Lower leg skin (tissue), 4 donors: ENCODE results near the gene DRC3. TPM values are rescaled to one million over a fixed set of nuclear protein-coding genes. Genes with fewer than 3 reads are reported as not detected.
"Not testable (repeated sequence)": the region's sequence is repeated elsewhere in the genome, so short reads cannot be mapped to it uniquely, and the experiment has no call there.

Source experiments
- DNase-seq, 2 donors: peaks; one replicate each; pipeline ENCODE4 v3.0.0-alpha.2; 2019; ENCODE audit warnings: low spot score in 2 of 2
- H3K4me3 ChIP-seq: fragments of 200-600 bp; sonication (generic); 2 replicates; pipeline ENCODE4 v1.5.1; 2017; ENCODE audit warnings: mild to moderate bottlenecking, low read depth; ENCODE audit not compliant: poor library complexity, severe bottlenecking
- CTCF ChIP-seq, 3 donors: fragments of 450-650 bp; IDR thresholded peaks; one replicate each; pipeline ENCODE4 v1.5.1; 2016; ENCODE audit warnings: antibody characterized with exemption in 3 of 3, mild to moderate bottlenecking in 3 of 3, moderate library complexity in 2 of 3
- POLR2A ChIP-seq, 2 donors: fragments of 450-650 bp; IDR thresholded peaks; one replicate each; pipeline ENCODE4 v1.6.1; 2016 to 2017; ENCODE audit warnings: antibody characterized with exemption in 2 of 2, mild to moderate bottlenecking in 1 of 2, moderate library complexity in 1 of 2
- WGBS, 2 donors: methylation state at CpG; one replicate each; pipeline ENCODE4 v1.1.5; 2018; 5-methylcytosine and 5-hydroxymethylcytosine counted together
- intact Hi-C: fragments of 100-400 bp; cut with DNase I; formaldehyde crosslinking; loops from one replicate; pipeline ENCODE4 v1.15.0; 2023; ENCODE audit warnings: low total_unique reads
- total RNA-seq, 4 donors: library from RNA; depleted of rRNA; stranded (reverse); fragments of >200 nt; gene quantifications; one replicate each; pipeline ENCODE4 v1.1.0, GENCODE V29; 2016

Gene DRC3
- total RNA-seq, 4 donors from 2014 or later: 0.93 to 6.4 (median 4.0) TPM

- DNase-seq: no peak
- intact Hi-C loops: no loop called here
- TF ChIP-seq POLR2A (IDR thresholded peaks at IDR 0.05) (no peak), CTCF (IDR thresholded peaks at IDR 0.05) (no peak)
- WGBS, 2 donors: 88 to 89% methylated on average over 1 of the region's 1 CpG
- no peak overlapping the region for H3K4me3 ChIP-seq
Measured at GRCh38 chr17:17950806-17951205, 21.9 kb upstream of the DRC3 start.

- intact Hi-C loops: no loop called here
- no peak for DNase-seq
- 55 to 57% methylated on average over 5 of the region's 5 CpGs for WGBS, 2 donors
- TF ChIP-seq CTCF (IDR thresholded peaks at IDR 0.05) (no peak), POLR2A (IDR thresholded peaks at IDR 0.05) (no peak)
- H3K4me3 ChIP-seq: no peak overlapping the region
Measured at GRCh38 chr17:17951524-17951923, 21.1 kb upstream of the DRC3 start.

- DNase-seq: no peak
- intact Hi-C loops: no loop called here
- WGBS, 2 donors: 87 to 96% methylated on average over 3 of the region's 3 CpGs
Measured at GRCh38 chr17:17952691-17953090, 20.0 kb upstream of the DRC3 start.

GRCh38 chr17:17954079-17954478 is 18.6 kb upstream of the DRC3 start:
- TF ChIP-seq CTCF (IDR thresholded peaks at IDR 0.05): no peak
- no peak for TF ChIP-seq POLR2A (IDR thresholded peaks at IDR 0.05)
- no peak for DNase-seq
- no peak overlapping the region for H3K4me3 ChIP-seq
- intact Hi-C loops: no loop called here
- 95 to 97% methylated on average over 3 of the region's 3 CpGs for WGBS, 2 donors

More at GRCh38 chr17:17952691-17953090, 20.0 kb upstream of the DRC3 start:
- no peak overlapping the region for H3K4me3 ChIP-seq
- TF ChIP-seq POLR2A (IDR thresholded peaks at IDR 0.05) (no peak), CTCF (IDR thresholded peaks at IDR 0.05) (no peak)

GRCh38 chr17:17955790-17956341 is 16.8 kb upstream of the DRC3 start:
- H3K4me3 ChIP-seq, DNase-seq, intact Hi-C loops: not testable (repeated sequence)
- 98% methylated on average over 12 of the region's 12 CpGs for WGBS, 2 donors

GRCh38 chr17:17957584-17957916 is 15.1 kb upstream of the DRC3 start:
- H3K4me3 ChIP-seq: no peak overlapping the region
- intact Hi-C loops: no loop called here
- 70 to 71% methylated on average over 7 of the region's 7 CpGs for WGBS, 2 donors
- no peak for DNase-seq
- TF ChIP-seq CTCF (IDR thresholded peaks at IDR 0.05) (no peak), POLR2A (IDR thresholded peaks at IDR 0.05) (no peak)
